Gastrocnemius medialis (tissue), 4 donors: Measurements from ENCODE around the gene ZNF688. TPM values are rescaled to one million over a fixed set of nuclear protein-coding genes. Genes with fewer than 3 reads are reported as not detected.
A peak's percentile ranks its signal among the peaks of the same experiment; 100 is the strongest.

Source experiments
- ATAC-seq, 2 donors: fragments of 150-250 bp; one replicate each; pipeline ENCODE4 v1.9.1; 2016
- DNase-seq, 2 donors: peaks; one replicate each; pipeline ENCODE4 v3.0.0-alpha.2; 2019
- H3K27ac ChIP-seq, 4 donors: fragments of 200-600 bp; sonication (generic); 1 replicate in 1 of 4; 2 replicates in 3 of 4; pipeline ENCODE4 v1.5.1; 2016 to 2018; ENCODE audit warnings: mild to moderate bottlenecking in 2 of 4, moderate library complexity in 1 of 4
- H3K27me3 ChIP-seq, 3 donors: fragments of 200-600 bp; sonication (generic) in 2 of 3; 1 replicate in 1 of 3; 2 replicates in 2 of 3; pipeline versions ENCODE4 v1.5.1 to v1.6.0; 2016 to 2019; ENCODE audit warnings: mild to moderate bottlenecking in 1 of 3, moderate library complexity in 1 of 3
- H3K36me3 ChIP-seq, 2 donors: fragments of 200-600 bp; sonication (generic) in 1 of 2; one replicate each; pipeline ENCODE4 v1.5.1; 2017 to 2018
- H3K4me1 ChIP-seq, 2 donors: fragments of 200-600 bp; sonication (generic) in 1 of 2; one replicate each; pipeline ENCODE4 v1.5.1; 2016 to 2017; ENCODE audit warnings: mild to moderate bottlenecking in 2 of 2
- H3K4me3 ChIP-seq, 4 donors: fragments of 200-600 bp; sonication (generic) in 3 of 4; 1 replicate in 1 of 4; 2 replicates in 3 of 4; pipeline ENCODE4 v1.5.1; 2016 to 2019; ENCODE audit warnings: mild to moderate bottlenecking in 2 of 4
- H3K9me3 ChIP-seq, 3 donors: fragments of 200-600 bp; sonication (generic) in 2 of 3; 1 replicate in 1 of 3; 2 replicates in 2 of 3; pipeline ENCODE4 v1.5.1; 2016 to 2019
- CTCF ChIP-seq, 5 experiments: fragments of 450-650 bp in 3 of 5; fragments of 200-600 bp in 2 of 5; sonication (generic) in 2 of 5; IDR thresholded peaks in 4 of 5; conservative IDR thresholded peaks in 1 of 5; 1 replicate in 4 of 5; 2 replicates in 1 of 5; pipeline ENCODE4 v1.5.1; 2016 to 2019; ENCODE audit warnings: antibody characterized with exemption in 5 of 5, mild to moderate bottlenecking in 3 of 5, moderate library complexity in 3 of 5
- POLR2A ChIP-seq, 2 donors: fragments of 450-650 bp; IDR thresholded peaks; one replicate each; pipeline ENCODE4 v1.6.1; 2017; ENCODE audit warnings: antibody characterized with exemption in 2 of 2, mild to moderate bottlenecking in 2 of 2, moderate library complexity in 2 of 2
- in situ Hi-C, 4 donors: fragments of 200-750 bp; cut with MboI; loops; one replicate each; pipeline versions ENCODE4 v1.15.0 to v1.8.0; 2017; ENCODE audit warnings: low sequenced_read_pairs in 4 of 4
- intact Hi-C: fragments of 100-400 bp; cut with DNase I; formaldehyde crosslinking; loops from one replicate; pipeline ENCODE4 v1.15.1; 2023; ENCODE audit warnings: low total_unique reads
- total RNA-seq, 4 donors: library from RNA; depleted of rRNA; stranded (reverse); fragments of >200 nt; gene quantifications; one replicate each; pipeline versions ENCODE4 v1.1.0 to v1.2.3, GENCODE V29; 2016

Gene ZNF688
- total RNA-seq, 4 donors from 2014 or later, result 11.0 to 38.2 (median 18.5) TPM

GRCh38 chr16:30552956-30553355, 18.6 kb downstream of the ZNF688 start:
- Histone ChIP-seq H3K4me1 (peaks cover 25 to 29% of the 10 kb centered on the region in 2 donors), H3K27me3 (no peaks in the 10 kb centered on the region), H3K36me3 (peaks cover 0 to 14% of the 10 kb centered on the region in 2 donors), H3K9me3 (no peaks in the 10 kb centered on the region), H3K27ac (peak overlapping the region in 3 of 4 donors; percentile 25 to 99 (median 47)), H3K4me3 (no peak overlapping the region)
- in situ Hi-C loops (no loop called here), intact Hi-C loops (loop anchor here (10.0 kb wide), 1 partner anchor 68 kb away; no protein-coding TSS in a partner anchor)
- no peak for TF ChIP-seq CTCF (IDR thresholded peaks at IDR 0.05 in 4 of 5, conservative IDR thresholded peaks at IDR 0.05 in 1 of 5)
- no peak for TF ChIP-seq POLR2A (IDR thresholded peaks at IDR 0.05)
- ATAC-seq (no peak), DNase-seq (no peak)

GRCh38 chr16:30551781-30552180, 19.7 kb downstream of the ZNF688 start:
- DNase-seq (no peak), ATAC-seq (no peak)
- TF ChIP-seq POLR2A (IDR thresholded peaks at IDR 0.05) (no peak), CTCF (IDR thresholded peaks at IDR 0.05 in 4 of 5, conservative IDR thresholded peaks at IDR 0.05 in 1 of 5) (no peak)
- H3K9me3 ChIP-seq, result no peaks in the 10 kb centered on the region
- H3K27me3 ChIP-seq, result no peaks in the 10 kb centered on the region
- peaks cover 0 to 14% of the 10 kb centered on the region in 2 donors for H3K36me3 ChIP-seq
- peaks cover 19 to 26% of the 10 kb centered on the region in 2 donors for H3K4me1 ChIP-seq
- intact Hi-C loops (loop anchor here (10.0 kb wide), 1 partner anchor 67 kb away; no protein-coding TSS in a partner anchor), in situ Hi-C loops (no loop called here)
- no peak overlapping the region for H3K4me3 ChIP-seq
- peak overlapping the region in 2 of 4 donors; percentile 54 to 99 for H3K27ac ChIP-seq

- ATAC-seq (no peak), DNase-seq (no peak)
- no peak overlapping the region for H3K4me3 ChIP-seq
- peaks cover 5 to 15% of the 10 kb centered on the region in 2 donors for H3K4me1 ChIP-seq
- H3K27ac ChIP-seq, result peak overlapping the region in 1 of 4 donors; percentile 30
- H3K27me3 ChIP-seq, result no peaks in the 10 kb centered on the region
- no peak for TF ChIP-seq POLR2A (IDR thresholded peaks at IDR 0.05)
- TF ChIP-seq CTCF (IDR thresholded peaks at IDR 0.05 in 4 of 5, conservative IDR thresholded peaks at IDR 0.05 in 1 of 5), result no peak
- no peaks in the 10 kb centered on the region for H3K9me3 ChIP-seq
- in situ Hi-C loops (no loop called here), intact Hi-C loops (no loop called here)
- H3K36me3 ChIP-seq, result no peaks in the 10 kb centered on the region
Measured at GRCh38 chr16:30548416-30549253, 22.9 kb downstream of the ZNF688 start.

DNA sequence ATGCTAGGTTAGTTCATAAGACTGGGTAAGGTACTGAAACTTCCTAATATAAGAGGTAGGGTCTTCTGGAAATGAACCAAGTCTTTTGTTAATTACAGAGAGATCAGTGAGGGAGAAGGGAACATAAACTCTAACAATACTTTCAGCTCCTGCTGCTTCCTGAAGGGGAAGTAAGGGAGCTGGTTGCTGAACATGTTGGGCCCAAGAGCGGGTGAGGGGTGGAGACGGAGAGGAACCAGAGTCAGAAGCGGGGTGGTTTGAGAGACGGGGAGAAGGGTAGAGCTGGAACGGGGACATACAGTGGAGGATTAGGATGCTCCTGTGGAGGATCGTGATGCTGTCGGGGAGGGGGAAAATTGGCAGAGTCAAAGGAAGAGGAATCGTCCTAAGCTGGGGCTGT, 25.4 kb downstream of the ZNF688 start:
- Histone ChIP-seq H3K9me3 (no peaks in the 10 kb centered on the region), H3K27me3 (no peaks in the 10 kb centered on the region), H3K36me3 (no peaks in the 10 kb centered on the region), H3K4me1 (peaks cover 0 to 11% of the 10 kb centered on the region in 2 donors), H3K4me3 (no peak overlapping the region), H3K27ac (no peak overlapping the region)
- ATAC-seq (no peak), DNase-seq (no peak)
- TF ChIP-seq CTCF (IDR thresholded peaks at IDR 0.05 in 4 of 5, conservative IDR thresholded peaks at IDR 0.05 in 1 of 5), result no peak
- no peak for TF ChIP-seq POLR2A (IDR thresholded peaks at IDR 0.05)
- intact Hi-C loops (no loop called here), in situ Hi-C loops (no loop called here)
